ENCODE results near the gene ANTXR1.

GRCh38 chr2:69214898-69215297 lies 201.9 kb downstream of the ANTXR1 start:
- TF ChIP-seq CTCF (IDR thresholded peaks at IDR 0.05) (no peak), EP300 (IDR thresholded peaks at IDR 0.05) (no peak), POLR2A (IDR thresholded peaks at IDR 0.05) (no peak)
